Neural cell (in vitro differentiated cells): ENCODE data around the gene THUMPD3. TPM values are rescaled to one million over a fixed set of nuclear protein-coding genes. Genes with fewer than 3 reads are reported as not detected.

Experiments used
- H2AFZ ChIP-seq: fragments of 200-600, 300-800 bp; sonication (generic), shearing (Covaris generic); 2 replicates; pipeline ENCODE4 v1.6.0; 2014; ENCODE audit warnings: low read depth, mild to moderate bottlenecking, antibody characterized with exemption, low read length, moderate library complexity
- H3F3A ChIP-seq: fragments of 200-600 bp; shearing (Covaris generic); 2 replicates; pipeline ENCODE4 v1.6.1; 2016; ENCODE audit warnings: mild to moderate bottlenecking, moderate library complexity, mixed read lengths, antibody characterized with exemption, low read length; ENCODE audit not compliant: insufficient read depth, poor library complexity, severe bottlenecking
- H3K27ac ChIP-seq: fragments of 200-600, 300-800 bp; sonication (generic), shearing (Covaris generic); 2 replicates; pipeline ENCODE4 v1.5.1; 2014; ENCODE audit warnings: mild to moderate bottlenecking, low read length, moderate library complexity
- H3K27me3 ChIP-seq: fragments of 300-800, 200-600 bp; sonication (generic), shearing (Covaris generic); 2 replicates; pipeline ENCODE4 v1.6.0; 2014; ENCODE audit warnings: mild to moderate bottlenecking, low read depth, low read length, moderate library complexity; ENCODE audit not compliant: insufficient read depth
- H3K36me3 ChIP-seq: fragments of 300-800, 200-600 bp; sonication (generic), shearing (Covaris generic); 2 replicates; pipeline ENCODE4 v1.5.1; 2014; ENCODE audit warnings: mild to moderate bottlenecking, antibody characterized with exemption, low read length, moderate library complexity; ENCODE audit not compliant: insufficient read depth
- H3K4me2 ChIP-seq: fragments of 300-800, 200-600 bp; sonication (generic), shearing (Covaris generic); 2 replicates; pipeline ENCODE4 v1.6.0; 2014; ENCODE audit warnings: mild to moderate bottlenecking, low read length
- H3K4me3 ChIP-seq: fragments of 300-800, 200-600 bp; sonication (generic), shearing (Covaris generic); 2 replicates; pipeline ENCODE4 v1.5.1; 2014; ENCODE audit warnings: mild to moderate bottlenecking, low read length, moderate library complexity
- H3K79me2 ChIP-seq: fragments of 200-600 bp; shearing (Covaris generic); replicated peaks from 2 replicates; pipeline ENCODE4 v1.6.0; 2014; ENCODE audit warnings: mild to moderate bottlenecking, low read length, moderate library complexity; ENCODE audit not compliant: insufficient read depth
- H3K9ac ChIP-seq: fragments of 300-800, 200-600 bp; sonication (generic), shearing (Covaris generic); 2 replicates; pipeline ENCODE4 v1.6.1; 2016; ENCODE audit warnings: mild to moderate bottlenecking, low read length, mixed read lengths
- H3K9me2 ChIP-seq: fragments of 200-600 bp; shearing (Covaris generic); 2 replicates; pipeline ENCODE4 v1.6.1; 2016; ENCODE audit warnings: mild to moderate bottlenecking, low read length, mixed read lengths; ENCODE audit not compliant: insufficient read depth
- H3K9me3 ChIP-seq: fragments of 200-600, 300-800 bp; sonication (generic), shearing (Covaris generic); 2 replicates; pipeline ENCODE4 v1.6.1; 2016; ENCODE audit warnings: mild to moderate bottlenecking, mixed run types, low read length, moderate library complexity, mixed read lengths
- H4K20me1 ChIP-seq: fragments of 200-600 bp; shearing (Covaris generic); 2 replicates; pipeline ENCODE4 v1.6.1; 2016; ENCODE audit warnings: mild to moderate bottlenecking, mixed run types; ENCODE audit not compliant: insufficient read depth
- CTCF ChIP-seq: fragments of 450-650 bp; IDR thresholded peaks from 2 replicates; pipeline ENCODE4 v1.5.1; 2014; ENCODE audit warnings: antibody characterized with exemption, mild to moderate bottlenecking, moderate library complexity; ENCODE audit not compliant: poor library complexity, severe bottlenecking
- EZH2 ChIP-seq: fragments of 200-600, 300-800 bp; shearing (Covaris generic), sonication (generic); IDR thresholded peaks from 2 replicates; pipeline ENCODE4 v1.6.1; 2014; ENCODE audit warnings: antibody characterized with exemption, low read length, borderline replicate concordance, mild to moderate bottlenecking; ENCODE audit not compliant: insufficient read depth, poor library complexity, severe bottlenecking
- MXI1 ChIP-seq: fragments of 450-650 bp; conservative IDR thresholded peaks from 2 replicates; pipeline ENCODE4 v1.6.1; 2014; ENCODE audit warnings: antibody characterized with exemption, mild to moderate bottlenecking; ENCODE audit not compliant: poor library complexity, severe bottlenecking
- POLR2AphosphoS5 ChIP-seq: IDR thresholded peaks from 2 replicates; pipeline ENCODE4 v1.6.1; 2012
- RAD21 ChIP-seq: fragments of 450-650 bp; conservative IDR thresholded peaks from 2 replicates; pipeline ENCODE4 v1.6.1; 2014; ENCODE audit warnings: antibody characterized with exemption, mild to moderate bottlenecking, moderate library complexity
- REST ChIP-seq: IDR thresholded peaks from 2 replicates; pipeline ENCODE4 v1.6.1; 2012; ENCODE audit warnings: borderline replicate concordance
- SMC3 ChIP-seq: fragments of 450-650 bp; conservative IDR thresholded peaks from 2 replicates; pipeline ENCODE4 v1.6.1; 2014; ENCODE audit warnings: antibody characterized with exemption, mild to moderate bottlenecking, moderate library complexity; ENCODE audit not compliant: poor library complexity
- polyA plus RNA-seq: library from polyadenylated mRNA; depleted of rRNA; stranded (reverse); fragments of >200 nt; gene quantifications from 2 replicates; pipeline ENCODE4 v1.2.3, GENCODE V29; 2014

The THUMPD3 gene
- polyA plus RNA-seq, 1 donor from 2014 or later = 32.6 TPM

- TF ChIP-seq POLR2AphosphoS5 (peak; percentile 18), CTCF (peak; percentile 76), SMC3 (peak; percentile 77), MXI1 (no peak), RAD21 (peak; percentile 78), REST (peak; percentile 31)
- H2AFZ ChIP-seq = no peak overlapping the region
- H3K27me3 ChIP-seq = no peaks in the 10 kb centered on the region
- H3K4me2 ChIP-seq = peak overlapping the region; percentile 4
- H3F3A ChIP-seq = no peaks in the 10 kb centered on the region
- no peaks in the 10 kb centered on the region for H3K9me2 ChIP-seq
- H3K4me3 ChIP-seq = peak overlapping the region; percentile 20
- peak overlapping the region; percentile 10 for H3K9ac ChIP-seq
- no peaks in the 10 kb centered on the region for H4K20me1 ChIP-seq
- peaks cover under 1% of the 10 kb centered on the region for H3K36me3 ChIP-seq
- no peaks in the 10 kb centered on the region for H3K9me3 ChIP-seq
- H3K27ac ChIP-seq = peak overlapping the region; percentile 58
- H3K79me2 ChIP-seq = peaks cover 83% of the 10 kb centered on the region
Measured at GRCh38 chr3:9422712-9423424, 60.0 kb downstream of the THUMPD3 start.

- TF ChIP-seq MXI1 (no peak), REST (no peak), EZH2 (no peak)
- Histone ChIP-seq H3K79me2 (peaks cover 54% of the 10 kb centered on the region), H4K20me1 (no peaks in the 10 kb centered on the region), H3F3A (no peaks in the 10 kb centered on the region), H3K4me2 (no peak overlapping the region), H3K36me3 (peaks cover 12% of the 10 kb centered on the region), H3K27me3 (no peaks in the 10 kb centered on the region), H3K27ac (no peak overlapping the region), H3K9ac (no peak overlapping the region), H2AFZ (no peak overlapping the region), H3K9me2 (no peaks in the 10 kb centered on the region), H3K4me3 (no peak overlapping the region), H3K9me3 (no peaks in the 10 kb centered on the region)
Measured at GRCh38 chr3:9428411-9428810, 65.6 kb downstream of the THUMPD3 start.
